Stimulated activated CD4-positive, alpha-beta T cell treated with anti-CD3 and anti-CD28 coated beads, TNF-alpha, amount 100 ng/mL, for 4 hours (primary cell): ENCODE measurements around the gene LETM1.

ENCODE experiments used
- DNase-seq, 3 experiments: peaks; one replicate each; pipeline ENCODE4 v3.0.0-alpha.2; 2020; ENCODE audit warnings: low read depth in 3 of 3

LETM1 gene

GRCh38 chr4:1872870-1873269, 16.9 kb upstream of the LETM1 start:
- DNase-seq = no peak

DNA sequence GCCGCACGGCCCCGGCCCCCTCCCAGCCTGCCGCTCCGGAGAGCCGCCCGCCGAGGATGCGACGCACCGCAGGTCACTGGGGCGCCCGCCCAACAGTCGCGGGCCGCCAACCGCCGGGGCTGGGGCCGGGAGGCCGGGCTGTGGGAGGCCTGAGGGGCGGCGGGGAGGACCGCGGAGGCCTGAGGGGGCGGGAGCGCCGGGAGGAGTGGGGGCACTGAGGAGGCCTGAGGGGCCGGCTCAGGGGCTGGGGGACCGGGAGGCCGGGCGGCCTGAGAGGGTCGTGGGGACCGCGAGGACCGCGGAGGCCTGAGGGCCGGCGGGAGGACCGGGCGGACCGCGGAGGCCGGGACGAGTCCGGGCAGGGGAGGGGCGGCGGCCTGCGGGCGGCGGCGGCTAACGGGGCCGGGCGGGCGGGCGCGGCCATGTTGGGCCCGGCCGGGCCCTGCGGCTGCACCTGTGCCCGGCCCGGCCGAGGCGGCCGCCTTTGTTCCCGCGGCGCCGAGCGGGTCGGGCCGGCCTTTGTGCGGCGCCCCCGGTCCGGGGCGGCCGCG, 15.6 kb upstream of the LETM1 start:
- DNase-seq = no peak

DNA sequence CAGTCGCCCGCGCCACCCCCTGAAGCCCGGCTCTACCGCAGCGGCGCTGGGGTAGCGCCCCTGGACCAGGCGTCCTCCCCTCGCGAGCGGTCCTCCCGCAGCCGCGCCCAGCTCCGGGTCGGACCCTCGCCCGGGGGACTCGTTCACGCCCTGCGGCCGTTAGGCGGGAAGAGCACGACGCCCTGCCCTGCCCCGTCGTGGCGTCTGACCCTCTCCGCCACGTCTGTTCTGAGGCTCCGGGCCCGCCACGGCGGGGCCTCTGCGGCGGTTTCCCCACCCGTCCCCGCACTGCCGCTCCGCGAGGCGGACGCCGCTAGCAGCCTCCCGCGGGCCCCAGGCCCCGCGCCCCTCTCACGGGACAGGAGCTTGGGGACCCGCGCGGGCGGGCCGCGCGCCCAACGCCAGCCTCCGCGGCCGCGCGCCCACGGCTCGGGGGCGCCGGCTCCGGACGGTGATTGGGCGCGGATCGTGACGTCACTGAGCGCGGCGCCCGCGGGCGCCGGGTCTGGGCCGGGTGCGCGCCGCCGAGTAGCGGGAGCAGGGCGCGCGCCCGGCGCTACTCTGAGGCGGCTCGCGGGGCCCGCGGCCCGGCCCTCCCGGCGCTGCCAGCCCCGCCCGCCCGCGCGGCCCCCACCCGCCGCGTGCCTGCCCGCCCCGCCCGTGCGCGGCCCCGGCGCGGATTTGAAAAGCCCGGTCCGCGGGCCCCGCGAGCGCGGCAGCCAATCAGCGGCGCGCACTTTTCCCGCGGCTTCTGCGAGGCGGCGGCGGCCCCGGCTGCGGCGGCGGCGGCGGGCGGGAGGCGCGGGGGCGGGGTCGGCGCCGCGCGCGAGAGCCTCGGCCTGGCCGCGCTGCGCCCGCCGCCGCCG, 14.9 kb upstream of the LETM1 start, which contains the start of gene NSD2:
Gene NSD2 (plus strand): TSS at position 816 of the 866 bp plus-strand sequence. CDS start 29,262 bp downstream, outside the sequence.
- peak; percentile 81 to 85 (median 85) for DNase-seq

DNA sequence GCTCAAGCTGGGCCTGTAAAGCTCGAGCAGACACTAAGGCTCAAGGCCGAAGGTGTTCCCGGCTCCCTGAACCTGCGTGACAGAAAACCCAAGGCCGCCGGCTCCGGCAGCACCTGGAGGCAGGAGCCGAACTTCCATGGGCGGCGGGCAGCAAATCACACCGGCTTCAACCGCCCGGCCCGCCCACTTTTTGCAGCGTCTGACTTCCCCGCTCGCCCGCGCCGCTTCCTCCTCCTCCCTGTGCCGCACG, 14.3 kb upstream of the LETM1 start:
- peak; percentile 79 to 80 (median 80) for DNase-seq

DNA sequence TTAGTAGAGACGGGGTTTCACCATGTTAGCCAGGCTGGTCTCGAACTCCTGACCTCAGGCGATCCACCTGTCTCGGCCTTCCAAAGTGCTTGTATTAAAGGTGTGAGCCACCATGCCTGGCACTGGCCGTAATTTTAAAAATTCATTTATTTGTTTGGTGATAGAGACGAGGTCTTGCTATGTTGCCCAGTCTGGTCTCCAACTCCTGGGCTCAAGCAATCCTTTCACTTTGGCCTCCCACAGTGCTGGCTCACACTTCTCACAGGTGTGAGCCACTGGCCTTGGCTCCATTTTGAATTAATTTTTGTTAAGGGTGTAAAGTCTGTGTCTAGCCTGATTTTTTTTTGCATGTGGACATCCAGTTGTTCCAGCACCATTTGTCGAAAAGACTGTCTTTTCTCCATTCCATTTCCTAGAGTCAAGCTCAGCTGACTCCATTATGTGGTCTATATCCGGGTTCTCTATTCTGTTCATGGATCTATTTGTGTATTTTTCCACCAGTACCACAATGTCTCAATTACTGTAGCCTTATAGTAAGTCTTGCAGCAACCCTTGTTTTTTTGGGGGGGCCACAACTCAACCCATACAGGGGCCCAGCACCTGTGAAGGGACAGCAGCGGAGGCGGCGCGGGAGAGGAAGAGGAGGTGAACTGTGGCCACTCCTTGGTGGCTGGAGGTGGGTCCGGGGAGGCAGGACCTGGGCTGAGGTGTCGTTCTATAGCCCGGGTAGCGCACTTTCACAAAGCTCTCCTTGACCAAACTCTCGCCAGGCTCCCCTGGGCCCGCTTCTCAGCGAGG, 13.8 kb upstream of the LETM1 start:
- DNase-seq = no peak

DNA sequence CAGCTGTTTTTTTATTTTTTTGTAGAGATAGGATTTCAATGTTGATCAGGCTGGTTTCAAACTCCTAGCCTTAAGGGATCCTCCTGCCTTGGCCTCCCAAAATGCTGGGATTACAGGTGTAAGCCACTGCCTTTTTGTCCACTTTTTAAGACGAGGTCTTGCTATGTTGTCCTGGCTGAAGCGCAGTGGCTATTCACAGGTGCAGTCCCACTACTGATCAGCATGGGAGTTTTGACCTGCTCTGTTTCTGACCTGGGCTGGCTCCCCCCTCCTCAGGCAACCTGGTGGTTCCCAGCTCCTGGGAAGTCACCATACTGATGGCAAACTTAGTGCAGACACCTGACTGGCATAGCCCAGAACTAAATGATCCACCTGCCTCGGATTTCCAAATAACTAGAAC, 13.0 kb upstream of the LETM1 start:
- no peak for DNase-seq

DNA sequence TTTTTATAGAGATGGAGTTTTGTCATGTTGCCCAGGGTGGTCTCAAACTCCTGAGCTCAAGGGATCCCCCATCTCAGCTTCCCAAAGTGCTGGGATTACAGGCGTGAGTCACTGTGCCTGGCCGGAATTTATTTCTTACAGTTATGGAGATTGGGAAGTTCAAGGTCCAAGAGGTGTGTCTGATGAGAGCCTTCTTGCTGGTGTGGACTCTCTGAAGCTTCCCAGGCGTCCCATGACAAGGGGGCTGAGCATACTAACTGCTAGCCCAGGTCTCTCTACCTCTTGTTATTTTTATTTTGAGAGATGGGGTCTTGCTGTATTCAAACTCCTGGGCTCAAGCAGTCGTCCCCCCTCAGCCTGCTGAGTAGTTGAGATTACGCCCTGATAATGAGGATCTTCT, 12.3 kb upstream of the LETM1 start:
- DNase-seq = no peak

DNA sequence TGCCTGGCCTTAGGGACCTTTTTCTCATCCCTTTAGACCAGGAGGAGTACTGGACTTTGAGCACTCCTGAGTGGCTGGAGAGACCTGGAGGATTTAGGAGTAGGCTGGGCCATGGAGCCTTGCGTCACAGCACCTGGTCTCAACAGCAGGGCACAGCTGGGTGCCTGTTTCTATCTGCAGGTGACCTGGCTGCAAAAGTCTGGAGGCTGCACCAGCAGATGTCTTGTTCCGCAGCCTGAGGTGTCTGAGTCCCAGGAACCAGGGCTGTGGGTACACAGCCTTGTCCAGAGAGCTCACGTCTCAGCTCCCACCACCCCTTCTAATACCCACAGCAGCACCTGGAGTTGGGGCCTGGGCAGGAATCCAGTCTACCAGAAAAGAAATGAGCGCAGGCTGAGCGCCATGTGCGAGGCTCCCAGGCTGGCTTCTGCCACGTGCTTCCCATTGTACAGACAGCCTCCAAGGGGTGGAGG, 10.3 kb upstream of the LETM1 start:
- no peak for DNase-seq

- no peak for DNase-seq
Observed at GRCh38 chr4:1864076-1865008, 8.4 kb upstream of the LETM1 start.

GRCh38 chr4:1863297-1864033, 7.5 kb upstream of the LETM1 start:
- DNase-seq = no peak

DNA sequence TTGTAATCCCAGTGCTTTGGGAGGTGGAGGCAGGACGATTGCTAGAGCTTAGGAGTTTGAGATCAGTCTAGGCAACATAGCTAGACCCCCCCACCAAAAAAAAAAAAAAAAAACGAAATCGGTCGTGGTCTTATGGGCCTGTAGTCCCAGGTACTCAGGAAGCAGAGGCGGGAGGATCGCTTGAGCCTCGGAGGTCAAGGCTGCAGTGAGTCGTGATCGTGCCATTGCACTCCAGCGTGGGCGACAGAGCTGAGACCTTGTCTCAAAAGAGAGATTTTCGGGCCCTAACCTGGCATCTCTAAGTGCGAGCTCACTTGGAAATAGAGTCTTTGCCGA, 7.0 kb upstream of the LETM1 start:
- DNase-seq = no peak

- no peak for DNase-seq
Observed at GRCh38 chr4:1862055-1862911, 6.3 kb upstream of the LETM1 start.

DNA sequence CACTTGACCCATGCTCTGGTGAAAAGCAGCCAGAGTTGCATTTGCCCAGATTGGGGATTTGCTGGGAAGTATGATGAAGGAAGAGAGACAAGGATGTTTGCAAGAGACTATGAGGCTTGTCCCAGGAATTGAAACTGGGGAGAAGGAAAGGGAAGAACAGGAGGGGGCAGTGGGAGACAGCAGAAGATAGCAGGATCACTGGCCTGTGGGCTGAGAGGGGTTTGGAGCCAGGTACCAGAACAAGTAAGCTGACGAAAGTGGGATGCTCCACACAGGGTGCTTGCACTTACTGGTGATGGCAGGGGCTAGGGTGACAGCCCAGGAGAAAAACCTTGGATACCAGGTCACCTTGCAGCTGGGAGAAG, 3.4 kb upstream of the LETM1 start:
- DNase-seq = no peak

- DNase-seq = no peak
Observed at GRCh38 chr4:1857931-1858330, 2.0 kb upstream of the LETM1 start.

DNA sequence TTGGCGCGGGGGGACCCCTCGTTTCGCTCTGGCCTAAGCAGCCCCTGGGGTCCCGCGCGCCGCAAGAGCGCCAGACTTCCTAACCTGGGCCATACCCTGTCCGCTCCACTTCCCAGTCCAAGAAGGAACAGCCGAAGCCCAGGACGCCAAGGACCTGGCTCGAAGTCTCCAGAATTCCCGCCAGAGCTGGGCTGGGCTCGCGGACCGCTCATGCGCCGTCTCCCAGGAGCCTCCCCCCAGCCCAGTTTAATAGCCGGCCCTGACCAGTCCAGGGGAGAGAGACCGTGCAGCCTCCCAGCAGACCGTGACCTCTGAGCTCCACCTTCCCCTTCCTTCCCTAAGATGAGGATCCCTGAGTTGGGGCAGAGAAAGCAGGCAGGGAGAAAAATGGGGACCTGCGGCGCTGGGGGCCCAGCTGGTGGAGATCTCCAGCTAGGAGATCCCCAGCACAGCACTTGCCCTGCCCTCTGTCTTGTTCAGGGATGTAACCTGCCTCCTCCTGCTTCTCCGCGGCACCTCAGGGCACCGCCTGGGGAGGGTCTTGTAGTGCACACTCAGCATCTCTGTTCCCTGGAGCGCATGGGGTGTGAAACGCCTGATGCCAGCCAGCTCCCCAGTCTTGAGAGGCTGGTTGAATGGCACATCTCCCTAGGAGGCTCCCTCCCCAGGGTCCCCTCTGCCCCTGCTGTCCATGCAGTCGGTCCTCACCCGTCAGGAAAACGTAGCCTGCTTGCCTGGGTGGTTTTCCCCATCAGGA, 1.2 kb upstream of the LETM1 start:
- no peak for DNase-seq

- DNase-seq = no peak
Observed at GRCh38 chr4:1855333-1856070, 454 bp downstream of the LETM1 start.

DNA sequence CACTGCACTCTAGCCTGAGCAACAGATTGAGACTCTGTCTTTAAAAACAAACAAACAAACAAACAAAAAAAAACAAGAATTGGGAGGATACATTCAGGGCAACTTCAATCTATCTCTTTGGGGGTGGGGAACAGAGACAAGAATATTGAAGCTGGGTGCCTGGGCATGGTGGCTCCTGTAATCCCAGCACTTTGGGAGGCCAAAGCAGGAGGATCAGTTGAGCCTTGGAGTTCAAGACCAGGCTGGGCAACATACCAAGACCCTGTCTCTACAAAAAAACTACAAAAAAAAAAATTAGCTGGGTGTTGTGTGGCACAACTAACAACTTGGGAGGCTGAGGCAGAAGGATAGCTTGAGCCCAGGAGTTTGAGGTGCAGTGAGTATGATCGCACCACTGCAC, 1.2 kb downstream of the LETM1 start:
- no peak for DNase-seq

DNA sequence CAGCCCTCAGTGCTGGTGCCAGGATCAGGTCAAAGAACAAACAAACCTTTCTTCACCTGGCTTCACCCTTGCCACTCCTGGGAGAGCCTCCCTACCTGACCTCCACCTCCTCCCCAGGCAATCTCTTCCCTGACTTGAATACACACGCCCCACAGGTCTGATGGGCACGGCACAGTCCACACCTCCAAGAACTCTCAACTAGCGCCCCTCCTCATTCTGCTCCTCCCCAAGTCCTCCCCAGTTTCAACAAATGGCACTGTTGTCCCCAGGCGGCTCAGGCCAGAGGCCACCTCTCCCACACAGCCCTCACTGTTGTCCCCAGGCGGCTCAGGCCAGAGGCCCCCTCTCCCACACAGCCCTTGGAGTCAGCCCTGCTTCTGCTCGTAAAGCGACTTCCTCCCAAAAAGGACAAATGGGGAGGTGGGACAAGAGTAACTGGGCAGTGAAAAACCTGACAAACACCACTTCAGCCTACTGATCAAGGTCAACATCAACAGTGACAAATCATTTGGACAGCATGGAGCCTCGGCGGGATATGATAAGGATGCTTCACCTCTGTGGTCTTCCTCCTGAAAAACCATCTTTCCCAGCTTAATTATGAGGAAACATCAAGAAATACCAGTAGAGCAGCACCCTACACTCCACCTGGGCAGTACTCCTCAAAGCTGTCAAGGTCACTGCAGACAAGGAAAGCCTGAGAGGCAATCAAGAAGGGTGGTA, 2.9 kb downstream of the LETM1 start:
- no peak for DNase-seq
